ENCODE results near the gene ABCA10. TPM values are rescaled to one million over a fixed set of nuclear protein-coding genes. Genes with fewer than 3 reads are reported as not detected.
"Not testable (repeated sequence)": the region's sequence is repeated elsewhere in the genome, so short reads cannot be mapped to it uniquely, and the experiment has no call there.

Gene ABCA10
- total RNA-seq, 4 donors from 2014 or later: 1.5 to 19.1 (median 10.3) TPM

DNA sequence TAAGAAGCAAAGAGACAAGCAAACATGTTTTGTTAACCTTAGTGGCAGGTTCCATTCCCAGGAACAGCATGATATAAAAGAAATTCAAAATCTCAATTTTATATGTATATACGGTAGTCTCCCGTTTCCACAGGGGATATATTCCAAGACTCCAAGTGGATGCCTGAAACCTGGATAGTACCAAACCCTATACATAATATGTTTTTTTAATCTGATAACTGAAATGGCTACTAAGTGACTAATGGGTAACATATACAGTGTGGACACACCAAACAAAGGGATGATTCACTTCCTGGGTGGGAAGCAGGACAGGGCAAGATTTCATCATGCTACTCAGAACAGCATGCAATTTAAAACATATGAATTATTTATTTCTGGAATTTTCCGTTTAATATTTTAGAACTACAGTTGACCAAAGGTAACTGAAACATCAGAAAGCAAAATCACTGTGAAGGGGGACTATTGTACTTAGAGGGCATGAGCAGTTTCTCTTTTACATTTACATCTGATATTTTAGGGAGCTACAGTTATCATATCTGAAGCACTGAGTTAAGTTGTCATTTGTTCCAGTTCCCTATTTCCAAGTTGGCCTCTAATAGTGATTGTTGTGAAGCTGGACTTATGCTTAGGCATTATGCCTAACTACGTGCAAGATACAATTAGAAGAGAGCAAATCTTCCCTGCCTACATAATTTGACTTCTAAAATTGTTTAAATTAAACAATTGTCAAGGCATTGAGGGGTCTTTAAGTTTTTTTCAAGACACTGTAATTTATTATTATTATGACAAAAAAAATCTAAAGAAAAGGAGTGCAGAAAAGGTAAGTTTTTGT lies 52.8 kb downstream of the ABCA10 start:
- WGBS: 81% methylated on average over 4 of the region's 4 CpGs
- Histone ChIP-seq H3K9me3 (no peaks in the 10 kb centered on the region), H3K4me3 (no peak overlapping the region), H3K27me3 (no peaks in the 10 kb centered on the region), H3K4me1 (peaks cover 8% of the 10 kb centered on the region), H3K27ac (peak overlapping the region; percentile 37), H3K36me3 (no peaks in the 10 kb centered on the region)
- no peak for TF ChIP-seq POLR2AphosphoS5 (IDR thresholded peaks at IDR 0.05)
- no peak for TF ChIP-seq POLR2A (IDR thresholded peaks at IDR 0.05)
- no peak for TF ChIP-seq EP300 (IDR thresholded peaks at IDR 0.05)
- TF ChIP-seq, protein P1, sequence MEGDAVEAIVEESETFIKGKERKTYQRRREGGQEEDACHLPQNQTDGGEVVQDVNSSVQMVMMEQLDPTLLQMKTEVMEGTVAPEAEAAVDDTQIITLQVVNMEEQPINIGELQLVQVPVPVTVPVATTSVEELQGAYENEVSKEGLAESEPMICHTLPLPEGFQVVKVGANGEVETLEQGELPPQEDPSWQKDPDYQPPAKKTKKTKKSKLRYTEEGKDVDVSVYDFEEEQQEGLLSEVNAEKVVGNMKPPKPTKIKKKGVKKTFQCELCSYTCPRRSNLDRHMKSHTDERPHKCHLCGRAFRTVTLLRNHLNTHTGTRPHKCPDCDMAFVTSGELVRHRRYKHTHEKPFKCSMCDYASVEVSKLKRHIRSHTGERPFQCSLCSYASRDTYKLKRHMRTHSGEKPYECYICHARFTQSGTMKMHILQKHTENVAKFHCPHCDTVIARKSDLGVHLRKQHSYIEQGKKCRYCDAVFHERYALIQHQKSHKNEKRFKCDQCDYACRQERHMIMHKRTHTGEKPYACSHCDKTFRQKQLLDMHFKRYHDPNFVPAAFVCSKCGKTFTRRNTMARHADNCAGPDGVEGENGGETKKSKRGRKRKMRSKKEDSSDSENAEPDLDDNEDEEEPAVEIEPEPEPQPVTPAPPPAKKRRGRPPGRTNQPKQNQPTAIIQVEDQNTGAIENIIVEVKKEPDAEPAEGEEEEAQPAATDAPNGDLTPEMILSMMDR (IDR thresholded peaks at IDR 0.05): no peak
- no peak for DNase-seq (ENCODE audit: low spot score in 2 of 2)

DNA sequence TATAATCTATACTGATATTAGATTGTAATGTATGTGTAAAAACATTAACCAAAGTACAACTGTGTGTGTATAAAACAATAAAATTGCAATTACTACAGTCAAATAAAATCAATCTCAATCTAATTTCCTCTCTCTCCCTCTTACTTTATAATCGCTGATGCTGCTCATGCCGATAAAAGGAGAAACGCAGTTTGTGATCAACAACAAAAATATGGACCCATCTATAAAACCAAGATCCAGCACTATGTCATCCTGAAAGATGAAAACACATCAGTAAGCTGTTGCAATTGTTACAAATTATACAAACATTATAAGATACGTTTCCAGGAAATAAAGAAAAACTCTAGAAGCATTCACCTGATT lies 53.4 kb downstream of the ABCA10 start:
- 92% methylated on average over 4 of the region's 4 CpGs for WGBS
- Histone ChIP-seq H3K27me3 (no peaks in the 10 kb centered on the region), H3K9me3 (no peaks in the 10 kb centered on the region), H3K36me3 (no peaks in the 10 kb centered on the region), H3K27ac (peak overlapping the region; percentile 37), H3K4me3 (no peak overlapping the region), H3K4me1 (peaks cover 8% of the 10 kb centered on the region)
- no peak for TF ChIP-seq EP300 (IDR thresholded peaks at IDR 0.05)
- no peak for TF ChIP-seq POLR2A (IDR thresholded peaks at IDR 0.05)
- TF ChIP-seq, protein P1 (IDR thresholded peaks at IDR 0.05): no peak
- TF ChIP-seq POLR2AphosphoS5 (IDR thresholded peaks at IDR 0.05): no peak
- no peak for DNase-seq (ENCODE audit: low spot score in 2 of 2)

GRCh38 chr17:69173118-69173517 lies 55.5 kb downstream of the ABCA10 start:
- TF ChIP-seq POLR2AphosphoS5 (IDR thresholded peaks at IDR 0.05): no peak
- TF ChIP-seq, protein P1 (IDR thresholded peaks at IDR 0.05): no peak
- no peak for TF ChIP-seq POLR2A (IDR thresholded peaks at IDR 0.05)
- no peak for TF ChIP-seq EP300 (IDR thresholded peaks at IDR 0.05)
- no peak for DNase-seq (ENCODE audit: low spot score in 2 of 2)
- WGBS: 73% methylated on average over 2 of the region's 2 CpGs
- Histone ChIP-seq H3K4me3 (no peak overlapping the region), H3K9me3 (no peaks in the 10 kb centered on the region), H3K4me1 (peaks cover 1% of the 10 kb centered on the region), H3K27ac (no peak overlapping the region), H3K27me3 (no peaks in the 10 kb centered on the region), H3K36me3 (no peaks in the 10 kb centered on the region)

DNA sequence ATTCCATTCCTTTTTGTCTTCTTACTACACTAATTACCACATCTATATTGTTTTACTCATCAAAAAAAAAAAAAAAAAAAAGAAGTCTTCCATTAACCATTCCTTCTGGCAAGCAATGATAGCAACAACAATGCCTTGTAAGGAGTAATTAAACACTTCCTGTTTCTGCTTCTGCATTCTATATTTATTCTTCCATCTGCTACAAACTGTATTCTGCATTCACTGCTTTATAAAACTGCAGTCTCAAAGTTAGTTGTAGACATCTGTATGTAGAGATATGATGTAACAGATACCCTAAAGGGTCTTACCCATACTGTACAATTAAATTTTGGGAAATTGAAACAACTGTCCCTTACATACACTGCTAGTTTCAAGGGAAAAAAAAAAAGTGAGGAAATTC lies 58.2 kb downstream of the ABCA10 start:
- no peaks in the 10 kb centered on the region for H3K27me3 ChIP-seq

DNA sequence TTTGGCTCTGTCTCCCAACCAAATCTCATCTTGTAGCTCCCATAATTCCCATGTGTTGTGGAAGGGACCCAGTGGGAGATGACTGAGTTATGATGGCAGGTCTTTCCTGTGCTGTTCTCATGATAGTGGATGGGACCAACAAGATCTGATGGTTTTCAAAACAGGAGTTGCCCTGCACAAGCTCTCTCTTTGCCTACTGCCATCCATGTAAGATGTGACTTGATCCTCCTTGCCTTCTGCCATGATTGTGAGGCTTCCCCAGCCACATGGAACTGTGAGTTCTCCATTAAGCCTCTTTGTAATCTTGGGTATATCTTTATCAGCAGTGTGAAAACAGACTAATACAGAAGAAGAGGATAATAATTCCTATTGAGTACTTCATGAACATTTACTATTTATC lies 60.0 kb downstream of the ABCA10 start:
- not testable (repeated sequence) for DNase-seq (ENCODE audit: low spot score in 2 of 2); H3K27me3 ChIP-seq; H3K9me3 ChIP-seq

More for the DNA sequence above, 58.2 kb downstream of the ABCA10 start:
- H3K36me3 ChIP-seq: no peaks in the 10 kb centered on the region
- TF ChIP-seq POLR2A (IDR thresholded peaks at IDR 0.05) (no peak), EP300 (IDR thresholded peaks at IDR 0.05) (no peak), POLR2AphosphoS5 (IDR thresholded peaks at IDR 0.05) (no peak)
- TF ChIP-seq, protein P1 (IDR thresholded peaks at IDR 0.05): no peak
- no peak for DNase-seq (ENCODE audit: low spot score in 2 of 2)
- H3K9me3 ChIP-seq: no peaks in the 10 kb centered on the region
- no peak overlapping the region for H3K27ac ChIP-seq
- no peak overlapping the region for H3K4me3 ChIP-seq
- no peaks in the 10 kb centered on the region for H3K4me1 ChIP-seq

More for the DNA sequence above, 60.0 kb downstream of the ABCA10 start:
- not testable (repeated sequence) for H3K36me3 ChIP-seq, H3K27ac ChIP-seq, H3K4me3 ChIP-seq, H3K4me1 ChIP-seq
